22Rv1 (cell line): ENCODE results near the gene OSBPL3.

ENCODE experiments used
- H3K27ac ChIP-seq: fragments of 450-650 bp; 2 replicates; pipeline ENCODE4 v1.5.1; 2017
- CTCF ChIP-seq: fragments of 450-650 bp; IDR thresholded peaks from 2 replicates; pipeline ENCODE4 v1.5.1; 2017; ENCODE audit warnings: mild to moderate bottlenecking
- ZFX ChIP-seq: fragments of 450-650 bp; IDR thresholded peaks from 2 replicates; pipeline ENCODE4 v1.6.1; 2017; ENCODE audit warnings: antibody characterized with exemption, borderline replicate concordance

OSBPL3 gene

GRCh38 chr7:24942226-24942625 lies 37.8 kb downstream of the OSBPL3 start:
- TF ChIP-seq CTCF (no peak), ZFX (no peak)
- H3K27ac ChIP-seq = no peak overlapping the region

GRCh38 chr7:24939416-24939815 lies 40.6 kb downstream of the OSBPL3 start:
- TF ChIP-seq ZFX (no peak), CTCF (no peak)
- H3K27ac ChIP-seq = no peak overlapping the region

- no peak overlapping the region for H3K27ac ChIP-seq
- TF ChIP-seq ZFX (no peak), CTCF (no peak)
Observed at GRCh38 chr7:24936121-24936824, 43.7 kb downstream of the OSBPL3 start.

- no peak overlapping the region for H3K27ac ChIP-seq
- TF ChIP-seq CTCF (no peak), ZFX (no peak)
Observed at GRCh38 chr7:24933298-24933697, 46.7 kb downstream of the OSBPL3 start.

GRCh38 chr7:24932815-24933214 lies 47.2 kb downstream of the OSBPL3 start:
- TF ChIP-seq ZFX = no peak
- no peak for TF ChIP-seq CTCF
- no peak overlapping the region for H3K27ac ChIP-seq

- H3K27ac ChIP-seq = no peak overlapping the region
- TF ChIP-seq ZFX (no peak), CTCF (no peak)
Observed at GRCh38 chr7:24932389-24932788, 47.6 kb downstream of the OSBPL3 start.

GRCh38 chr7:24931844-24932243 lies 48.1 kb downstream of the OSBPL3 start:
- no peak for TF ChIP-seq CTCF
- TF ChIP-seq ZFX = no peak
- H3K27ac ChIP-seq = no peak overlapping the region
